ENCODE results near the gene MAN2A1.

The MAN2A1 gene

GRCh38 chr5:109714592-109714991, 24.9 kb downstream of the MAN2A1 start:
- no peak for TF ChIP-seq CTCF (IDR thresholded peaks at IDR 0.05; ENCODE audit: borderline replicate concordance, insufficient read depth, low read depth, low read length)
- H3K4me3 ChIP-seq (ENCODE audit: low read depth, low read length): no peak overlapping the region

GRCh38 chr5:109718216-109718615, 28.5 kb downstream of the MAN2A1 start:
- no peak overlapping the region for H3K4me3 ChIP-seq (ENCODE audit: low read depth, low read length)
- TF ChIP-seq CTCF (IDR thresholded peaks at IDR 0.05; ENCODE audit: borderline replicate concordance, insufficient read depth, low read depth, low read length): no peak

GRCh38 chr5:109718632-109719031, 28.9 kb downstream of the MAN2A1 start:
- TF ChIP-seq CTCF (IDR thresholded peaks at IDR 0.05; ENCODE audit: borderline replicate concordance, insufficient read depth, low read depth, low read length): no peak
- H3K4me3 ChIP-seq (ENCODE audit: low read depth, low read length): no peak overlapping the region

- no peak overlapping the region for H3K4me3 ChIP-seq (ENCODE audit: low read depth, low read length)
- TF ChIP-seq CTCF (IDR thresholded peaks at IDR 0.05; ENCODE audit: borderline replicate concordance, insufficient read depth, low read depth, low read length): no peak
Observed at GRCh38 chr5:109719978-109720377, 30.3 kb downstream of the MAN2A1 start.

GRCh38 chr5:109721741-109722140, 32.0 kb downstream of the MAN2A1 start:
- H3K4me3 ChIP-seq (ENCODE audit: low read depth, low read length): no peak overlapping the region
- TF ChIP-seq CTCF (IDR thresholded peaks at IDR 0.05; ENCODE audit: borderline replicate concordance, insufficient read depth, low read depth, low read length): no peak

- TF ChIP-seq CTCF (IDR thresholded peaks at IDR 0.05; ENCODE audit: borderline replicate concordance, insufficient read depth, low read depth, low read length): no peak
- no peak overlapping the region for H3K4me3 ChIP-seq (ENCODE audit: low read depth, low read length)
Observed at GRCh38 chr5:109723606-109724005, 33.9 kb downstream of the MAN2A1 start.

GRCh38 chr5:109725135-109725534, 35.4 kb downstream of the MAN2A1 start:
- no peak for TF ChIP-seq CTCF (IDR thresholded peaks at IDR 0.05; ENCODE audit: borderline replicate concordance, insufficient read depth, low read depth, low read length)
- no peak overlapping the region for H3K4me3 ChIP-seq (ENCODE audit: low read depth, low read length)
